NCI-H1436 (cell line): ENCODE measurements around the gene GBX2.
"Not testable (repeated sequence)": the region's sequence is repeated elsewhere in the genome, so short reads cannot be mapped to it uniquely, and the experiment has no call there.

ENCODE experiments used
- DNase-seq: peaks from one replicate; lab custom pipeline; 2025; lab: John Stamatoyannopoulos, UW

Gene GBX2

DNA sequence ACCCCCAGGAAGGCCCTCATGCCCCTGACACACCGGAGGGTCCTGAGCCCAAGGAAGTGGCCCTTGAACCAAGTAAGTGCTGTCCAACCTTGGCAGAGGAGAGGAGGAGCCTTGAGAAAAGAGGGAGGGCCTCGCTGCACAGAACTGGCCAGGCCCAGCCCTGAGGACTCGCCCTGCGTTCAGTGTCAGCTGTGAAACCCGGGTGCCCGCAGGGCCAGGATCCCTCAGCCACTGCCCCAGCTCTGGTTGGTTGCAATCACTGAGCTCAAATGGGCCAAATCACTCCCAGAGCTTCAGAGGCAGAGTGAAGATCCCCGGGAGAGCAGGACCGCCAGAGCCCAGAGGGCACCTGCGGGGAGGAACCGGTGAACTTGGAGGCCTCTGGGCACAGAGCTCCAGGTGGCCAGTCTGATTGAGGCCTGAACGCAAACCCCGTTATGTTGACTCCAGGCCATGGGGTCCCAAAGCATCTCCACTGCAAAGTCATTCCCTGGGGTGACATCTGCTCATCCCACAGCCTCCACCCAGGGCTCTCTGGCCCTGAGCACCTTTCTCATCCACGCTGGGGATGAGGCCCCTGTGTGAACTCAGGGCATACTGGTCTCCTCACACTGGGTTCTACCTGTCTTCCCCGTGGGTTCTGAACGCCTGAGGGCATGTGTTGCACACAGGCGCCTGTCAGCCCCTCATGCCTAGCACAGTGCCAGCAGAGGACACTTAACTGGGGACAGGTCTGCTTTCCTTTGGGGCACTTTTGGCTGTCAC, 11.9 kb downstream of the GBX2 start:
- DNase-seq = no peak

DNA sequence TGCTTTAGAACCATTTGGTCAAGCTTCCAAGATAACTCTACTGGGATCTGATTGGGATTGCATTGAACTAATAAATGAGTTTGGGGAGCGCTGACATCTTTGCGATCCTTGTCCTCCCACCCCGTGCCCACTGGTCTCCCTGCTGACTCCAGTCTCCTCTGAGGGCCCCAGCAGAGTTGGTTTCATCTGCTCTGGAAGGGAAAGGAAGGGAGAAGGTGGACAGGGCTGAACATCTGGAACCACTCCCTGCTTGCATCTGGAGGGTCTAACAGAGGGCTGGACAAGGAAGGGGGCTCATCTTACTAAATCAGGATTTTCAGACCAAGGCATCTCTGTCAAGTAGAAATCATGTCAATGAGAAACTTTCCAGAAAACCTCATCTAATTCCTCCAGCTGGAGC, 12.8 kb downstream of the GBX2 start:
- no peak for DNase-seq

DNA sequence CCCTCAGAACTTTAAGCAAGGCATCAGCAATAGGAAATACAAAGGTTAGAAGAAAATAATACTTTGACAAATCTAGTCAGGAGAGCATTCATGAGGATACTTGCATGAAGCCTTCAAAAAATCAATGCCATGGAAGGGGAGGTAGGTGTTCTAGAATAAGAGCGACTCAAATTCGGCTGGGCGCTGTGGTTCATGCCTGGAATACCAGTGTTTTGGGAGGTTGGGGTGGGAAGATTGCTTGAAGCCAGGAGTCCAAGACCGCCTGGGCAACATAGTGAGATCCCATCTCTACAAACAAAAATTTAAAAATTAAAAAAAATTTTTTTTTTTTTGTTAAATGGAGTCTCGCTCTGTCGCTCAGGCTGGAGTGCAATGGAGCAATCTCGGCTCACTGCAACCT, 21.8 kb downstream of the GBX2 start:
- no peak for DNase-seq

DNA sequence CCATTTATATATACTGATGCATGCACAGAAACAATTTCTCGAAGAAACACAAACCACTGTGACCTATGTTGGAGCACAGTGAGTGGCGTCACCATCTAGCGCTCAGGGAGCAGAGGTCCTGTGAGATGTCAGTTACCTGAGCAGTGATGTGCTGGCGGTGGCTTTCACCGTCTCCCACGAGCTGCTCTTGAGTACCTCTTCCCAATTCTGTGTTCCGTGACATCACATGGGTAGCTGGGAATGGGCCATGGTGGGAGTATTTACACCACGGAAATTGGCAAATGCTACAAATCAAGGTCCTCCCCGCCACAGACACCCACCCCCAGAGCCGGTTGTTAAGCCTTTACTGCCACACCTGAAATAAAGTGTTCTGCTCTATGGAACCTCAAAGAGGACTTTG, 24.4 kb downstream of the GBX2 start:
- no peak for DNase-seq

DNA sequence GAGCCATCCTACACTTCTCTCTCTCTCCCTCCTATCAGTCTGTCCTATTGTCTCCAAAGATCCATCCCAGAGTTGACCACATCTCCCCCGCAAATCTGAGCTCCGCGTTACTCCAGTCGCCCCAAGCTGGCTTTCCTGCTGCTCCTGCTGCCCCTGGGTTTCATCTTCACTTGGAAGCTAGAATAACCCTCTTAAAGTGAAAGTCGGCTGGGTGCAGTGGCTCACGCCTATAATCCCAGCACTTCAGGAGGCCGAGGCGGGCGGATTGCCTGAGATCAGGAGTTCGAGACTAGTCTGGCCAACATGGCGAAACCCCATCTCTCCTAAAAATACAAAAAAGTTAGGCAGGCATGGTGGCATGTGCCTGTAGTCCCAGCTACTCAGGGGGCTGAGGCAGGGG, 26.6 kb downstream of the GBX2 start:
- not testable (repeated sequence) for DNase-seq

DNA sequence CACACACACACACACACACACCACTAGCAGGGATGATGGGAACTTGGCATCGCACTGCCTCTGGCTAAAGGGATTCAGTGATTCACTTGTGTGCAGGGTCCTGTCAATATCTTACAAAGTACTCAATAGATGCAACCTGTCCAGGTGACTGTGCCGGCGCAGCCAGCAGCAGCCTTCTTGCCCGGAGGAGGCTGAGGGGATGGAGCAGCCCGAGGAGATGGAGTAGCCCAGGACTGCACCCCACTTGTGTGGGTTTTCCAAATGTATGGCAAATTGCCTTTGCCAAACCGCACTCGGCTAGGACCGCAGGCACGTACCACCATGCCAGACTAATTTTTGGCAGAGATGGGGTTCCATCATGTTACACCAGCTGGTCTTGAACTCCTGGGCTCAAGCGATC, 31.1 kb downstream of the GBX2 start:
- no peak for DNase-seq

DNA sequence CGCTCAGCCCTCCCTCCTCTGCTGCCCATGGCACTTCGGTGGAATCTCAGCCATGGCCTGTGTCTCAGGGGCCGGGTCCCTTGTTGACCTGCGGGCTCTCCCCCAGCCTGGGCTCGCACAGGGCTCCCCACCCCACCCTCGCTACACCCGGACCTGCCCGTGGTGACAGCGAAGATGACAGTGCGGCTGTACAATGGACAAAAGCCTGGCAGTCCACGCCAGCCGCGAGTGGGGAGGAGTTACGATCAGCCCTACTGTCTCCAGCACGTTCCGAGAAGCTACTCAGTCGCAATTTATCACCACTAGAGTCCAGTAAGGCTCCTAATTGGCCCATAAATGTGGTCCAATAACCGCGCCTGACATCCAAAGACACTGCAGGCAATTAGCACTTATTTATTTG, 31.6 kb downstream of the GBX2 start:
- no peak for DNase-seq

DNA sequence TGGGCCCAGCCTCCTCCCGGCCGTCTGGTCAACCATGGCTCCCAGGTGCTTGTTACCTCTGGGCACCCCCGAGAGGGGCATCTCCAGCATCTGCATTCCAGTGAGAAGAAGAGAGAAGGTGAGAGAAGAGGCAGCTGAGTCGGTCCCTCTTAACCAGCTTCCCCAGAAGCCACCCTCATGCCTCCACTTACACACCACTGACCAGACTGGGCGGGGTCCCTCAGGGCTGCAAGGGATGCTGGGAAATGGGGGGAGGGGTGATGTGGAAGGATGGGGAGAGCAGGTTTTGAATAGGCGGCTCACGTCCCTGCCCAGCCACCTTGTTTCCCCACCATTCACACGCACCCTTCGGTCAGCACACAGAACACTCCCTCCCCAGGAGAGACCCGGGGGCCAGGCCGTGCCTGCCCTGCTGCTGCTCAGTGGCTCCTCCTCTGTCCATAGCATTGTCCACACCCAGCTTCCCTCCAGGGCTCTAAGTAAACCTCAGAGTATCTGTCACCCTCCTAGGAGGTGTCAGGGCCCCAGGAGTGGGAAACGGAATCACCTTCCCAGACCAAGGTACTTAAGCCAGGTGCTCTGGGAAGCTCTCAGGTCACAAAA, 34.7 kb downstream of the GBX2 start:
- DNase-seq = no peak

DNA sequence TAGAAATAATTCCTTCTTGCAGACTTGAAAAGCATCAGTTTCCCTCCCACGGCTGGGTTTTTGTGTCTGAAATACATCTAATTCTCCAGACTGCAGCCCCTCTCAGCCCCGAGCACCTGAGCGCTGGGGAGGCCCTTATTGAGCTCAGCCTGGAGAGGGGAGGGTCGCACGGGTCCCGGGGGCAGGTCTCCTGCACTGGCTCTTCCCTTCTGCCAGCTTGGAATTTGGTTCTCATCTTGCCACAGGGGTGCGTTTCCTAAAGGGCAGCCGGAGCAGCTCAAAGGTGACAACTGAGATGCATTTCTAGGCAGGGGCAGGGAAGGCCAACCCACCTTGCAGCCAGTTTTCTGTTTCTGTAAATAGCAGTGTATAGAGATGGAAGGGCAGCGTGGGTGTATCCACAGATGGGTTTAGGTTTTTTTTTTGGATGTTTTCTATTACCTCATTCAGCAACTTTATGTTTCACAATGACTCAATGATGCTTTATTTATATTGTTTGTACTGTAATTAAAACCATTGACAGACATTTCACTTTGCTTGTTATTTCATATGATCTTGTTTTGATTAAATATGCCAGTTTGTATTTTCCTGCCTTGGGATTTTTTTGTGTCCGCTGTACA, 37.0 kb downstream of the GBX2 start:
- DNase-seq = no peak

DNA sequence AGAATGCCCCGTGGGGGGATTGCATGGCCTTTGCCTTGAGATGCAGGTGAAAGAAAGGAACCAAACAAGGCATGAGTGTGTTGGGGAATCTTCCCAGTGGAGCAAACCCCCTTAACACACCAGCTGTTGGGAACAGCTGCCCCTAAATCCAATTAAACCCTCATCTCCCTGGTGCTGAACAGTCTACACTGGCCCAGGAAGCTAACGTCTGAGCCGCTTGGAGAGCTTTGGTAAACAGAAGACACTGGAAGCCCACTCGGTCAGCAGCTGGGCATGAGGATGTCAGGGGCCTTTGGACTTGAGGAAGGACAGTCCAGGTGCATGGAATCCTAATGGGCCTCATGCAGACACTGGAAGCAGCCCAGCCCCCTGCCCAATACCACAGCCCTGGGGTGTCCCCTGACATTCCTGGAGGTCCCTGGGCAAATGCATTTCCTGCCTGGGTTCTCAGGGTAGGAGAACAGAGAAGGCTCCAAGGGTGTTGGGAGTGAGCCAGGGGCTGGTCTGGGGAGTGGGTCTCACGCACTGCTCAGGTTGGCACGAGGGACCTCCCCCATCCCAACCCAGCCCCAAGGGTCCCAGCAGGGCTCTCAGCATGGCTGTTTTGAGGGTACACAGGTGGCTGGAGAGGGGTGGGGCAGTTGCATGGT, 37.7 kb downstream of the GBX2 start:
- DNase-seq = no peak

DNA sequence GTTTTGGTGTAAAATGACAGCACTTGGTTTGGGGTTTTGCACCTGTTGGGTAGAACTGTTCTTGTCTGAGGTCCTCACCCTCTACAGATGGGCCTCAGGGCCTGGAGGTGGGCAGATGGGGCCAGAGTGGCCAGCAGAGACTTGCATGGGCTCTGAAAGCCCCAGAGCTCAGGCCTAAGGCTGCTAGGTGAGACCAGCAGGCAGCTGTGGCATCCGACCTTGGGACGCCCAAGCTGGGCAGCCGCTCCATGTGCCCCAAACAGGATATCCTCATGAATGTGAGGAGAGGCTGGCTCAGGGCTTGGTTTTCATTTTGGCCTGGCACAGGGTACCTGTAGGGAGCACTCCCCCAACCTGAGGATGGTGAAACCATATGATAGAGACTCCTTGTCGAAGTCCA, 38.3 kb downstream of the GBX2 start:
- DNase-seq = no peak

DNA sequence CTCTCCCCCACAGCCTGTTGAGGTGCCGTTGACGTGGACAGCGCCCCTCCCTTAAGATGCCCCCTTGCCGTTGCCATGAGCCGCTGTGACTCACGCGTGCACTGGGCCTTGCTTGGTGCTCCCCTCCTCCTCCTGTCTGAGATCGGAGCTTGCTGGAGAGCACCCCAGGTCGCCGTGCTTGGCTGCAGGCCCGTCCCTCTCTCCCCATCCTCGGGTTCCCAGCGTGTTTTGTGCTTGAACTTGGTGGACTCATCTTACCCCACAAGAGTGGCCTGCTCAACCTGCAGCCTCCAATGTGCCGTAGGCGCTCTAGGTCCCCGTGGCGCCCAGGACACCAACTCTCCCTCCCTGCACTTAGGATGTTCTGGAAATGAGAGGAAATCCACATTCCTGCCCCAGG, 39.9 kb downstream of the GBX2 start:
- DNase-seq = no peak

DNA sequence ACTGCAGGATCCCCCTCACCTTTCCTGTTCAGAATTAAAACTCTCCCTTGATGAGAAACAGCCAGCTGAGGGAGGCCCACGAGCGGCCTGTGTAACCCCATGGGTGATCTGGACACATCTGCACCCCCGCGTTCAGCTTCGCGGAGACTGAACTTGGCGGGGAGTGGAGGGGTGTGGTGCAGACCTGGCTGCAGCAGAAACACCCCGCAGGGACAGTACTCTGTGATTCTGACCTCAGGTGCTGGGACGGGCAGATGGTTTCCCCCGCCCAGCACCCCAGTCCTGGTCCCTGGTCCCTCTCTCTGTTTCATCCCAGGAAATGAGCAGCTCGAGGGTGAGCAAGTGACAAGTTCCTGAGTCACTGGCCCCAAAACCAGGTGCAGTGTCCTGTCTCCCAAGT, 41.2 kb downstream of the GBX2 start:
- no peak for DNase-seq

DNA sequence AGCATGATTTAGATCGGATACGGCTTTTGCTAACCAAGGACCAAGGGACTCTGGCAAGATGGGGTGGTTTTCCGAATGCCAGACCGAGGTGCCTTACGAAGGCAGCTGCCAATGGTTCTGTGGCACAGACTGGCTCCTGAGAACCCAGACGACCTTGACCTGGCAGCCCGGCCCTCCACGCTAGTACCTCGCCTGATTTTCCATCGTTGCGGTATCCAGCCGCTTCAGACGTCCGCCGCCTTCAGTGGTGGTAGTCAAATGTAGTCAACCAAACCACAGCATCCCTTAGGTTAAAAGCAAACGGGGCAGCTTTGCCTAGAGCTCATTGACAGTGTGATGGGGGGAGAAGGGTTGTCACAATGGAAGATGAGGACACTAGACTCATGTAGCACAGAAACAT, 42.6 kb downstream of the GBX2 start:
- no peak for DNase-seq

DNA sequence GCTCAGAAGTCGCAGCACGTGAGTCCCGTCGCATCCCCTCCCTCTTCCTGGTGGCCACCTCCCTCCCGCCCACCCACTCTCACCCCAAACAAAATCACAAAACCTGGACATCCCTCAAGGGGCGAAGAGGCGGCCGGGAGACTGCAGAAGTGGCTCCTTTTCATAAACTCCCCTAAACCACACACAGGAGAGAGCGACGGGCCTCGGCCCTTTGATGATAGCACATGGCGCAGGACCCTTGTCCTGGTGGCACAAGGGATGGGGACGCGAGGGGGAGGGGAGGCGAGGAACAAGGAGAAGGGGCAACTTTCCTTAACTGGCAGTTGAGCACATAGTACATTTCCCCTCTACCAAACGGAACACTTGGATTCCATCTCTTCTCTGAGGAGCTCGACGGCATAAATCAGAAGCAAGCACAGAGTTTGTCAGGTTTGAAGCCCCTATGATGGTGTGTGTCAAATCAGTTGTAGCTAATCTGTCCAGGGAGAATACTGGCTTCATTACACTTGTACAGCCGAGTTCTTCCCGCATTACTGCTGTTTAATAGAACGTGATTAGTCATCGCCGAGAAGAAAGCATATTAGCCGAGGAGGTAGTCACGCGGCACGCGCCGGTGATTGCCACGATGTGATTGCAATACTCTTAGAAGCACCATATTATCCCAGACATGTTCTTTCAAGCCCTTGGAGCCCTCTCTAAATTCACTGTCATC, 43.8 kb downstream of the GBX2 start:
- no peak for DNase-seq

DNA sequence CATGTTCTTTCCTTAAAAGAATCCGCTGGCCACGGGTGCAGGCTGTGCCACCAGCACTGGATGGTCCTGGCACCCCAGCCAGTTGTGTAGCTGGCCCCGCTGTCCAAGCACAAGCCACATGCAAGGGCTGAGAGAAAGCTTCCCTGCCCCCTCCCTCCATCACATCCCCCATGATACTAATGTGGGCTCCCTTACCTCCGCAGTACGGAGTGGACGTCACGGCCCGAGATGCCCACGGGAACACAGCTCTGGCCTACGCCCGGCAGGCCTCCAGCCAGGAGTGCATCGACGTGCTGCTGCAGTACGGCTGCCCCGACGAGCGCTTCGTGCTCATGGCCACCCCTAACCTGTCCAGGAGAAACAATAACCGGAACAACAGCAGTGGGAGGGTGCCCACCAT, 44.5 kb downstream of the GBX2 start:
- no peak for DNase-seq

DNA sequence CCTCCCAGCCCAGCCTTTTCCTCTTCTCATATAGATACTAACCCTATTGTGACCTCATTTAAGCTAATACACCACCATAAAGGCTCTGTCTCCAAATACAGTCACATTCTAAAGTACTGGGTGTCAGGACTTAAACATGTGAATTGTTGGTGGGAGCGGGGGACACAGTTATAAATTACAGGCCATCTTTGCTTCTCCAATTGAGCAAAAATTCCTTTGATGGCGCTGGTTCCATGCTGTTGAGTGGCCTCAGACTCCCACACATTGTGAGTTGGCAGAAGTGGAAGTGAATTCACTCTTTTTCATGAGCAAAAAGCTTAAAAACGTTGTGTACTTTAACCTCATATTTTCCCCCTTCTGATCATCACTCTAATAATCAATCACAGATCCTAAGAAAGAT, 46.0 kb downstream of the GBX2 start:
- no peak for DNase-seq

DNA sequence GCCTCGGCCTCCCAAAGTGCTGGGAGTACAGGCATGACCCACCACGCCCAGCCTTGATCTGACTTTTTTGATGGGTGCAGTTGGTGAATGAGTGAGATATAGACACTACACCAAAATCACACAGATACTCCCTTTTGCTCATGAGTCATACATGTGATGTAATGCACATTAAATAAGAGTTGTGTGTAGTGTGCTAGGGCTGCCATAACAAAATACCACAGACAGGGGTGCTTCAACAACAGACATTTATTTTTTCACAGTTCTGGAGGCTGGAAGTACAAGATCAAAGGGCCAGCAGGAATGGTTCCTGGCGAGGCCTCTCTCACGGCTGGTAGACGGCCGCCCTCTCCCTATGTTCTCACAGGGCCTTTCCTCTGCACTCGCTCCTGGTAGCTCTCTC, 46.6 kb downstream of the GBX2 start:
- no peak for DNase-seq

DNA sequence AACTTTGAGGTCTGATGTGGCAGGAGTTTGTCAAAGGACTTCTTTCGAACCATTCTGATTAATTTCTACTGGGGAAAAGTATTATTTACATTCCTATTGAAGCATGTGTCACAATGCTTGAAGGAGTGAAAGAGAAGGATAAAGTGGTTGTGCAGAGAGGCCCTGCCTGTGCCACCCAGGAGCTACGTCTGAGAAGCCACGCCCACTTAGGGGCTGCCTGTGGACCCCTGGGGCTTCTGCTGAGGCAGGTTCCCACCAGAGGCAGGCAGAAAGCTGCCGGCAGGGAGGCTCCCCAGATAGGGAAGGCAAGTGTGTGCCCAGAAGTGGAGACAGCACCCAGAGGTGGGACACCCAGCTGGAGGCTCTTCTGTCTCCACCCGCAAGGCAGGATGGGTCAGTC, 47.4 kb downstream of the GBX2 start:
- no peak for DNase-seq

DNA sequence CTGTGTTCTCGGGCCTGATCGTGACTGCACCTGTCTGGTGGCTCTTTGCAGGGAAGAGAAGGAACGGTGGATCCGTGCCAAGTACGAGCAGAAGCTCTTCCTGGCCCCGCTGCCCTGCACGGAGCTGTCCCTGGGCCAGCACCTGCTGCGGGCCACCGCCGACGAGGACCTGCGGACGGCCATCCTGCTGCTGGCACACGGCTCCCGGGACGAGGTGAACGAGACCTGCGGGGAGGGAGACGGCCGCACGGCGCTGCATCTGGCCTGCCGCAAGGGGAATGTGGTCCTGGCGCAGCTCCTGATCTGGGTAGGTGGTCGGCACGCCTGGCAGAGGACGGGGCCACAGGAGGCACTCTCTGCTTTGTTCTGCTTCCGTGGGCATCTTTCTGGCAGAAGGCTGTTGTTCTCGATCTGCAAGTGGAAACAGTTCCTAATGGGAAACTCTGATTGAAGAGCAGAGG, 48.0 kb downstream of the GBX2 start:
- DNase-seq = no peak

DNA sequence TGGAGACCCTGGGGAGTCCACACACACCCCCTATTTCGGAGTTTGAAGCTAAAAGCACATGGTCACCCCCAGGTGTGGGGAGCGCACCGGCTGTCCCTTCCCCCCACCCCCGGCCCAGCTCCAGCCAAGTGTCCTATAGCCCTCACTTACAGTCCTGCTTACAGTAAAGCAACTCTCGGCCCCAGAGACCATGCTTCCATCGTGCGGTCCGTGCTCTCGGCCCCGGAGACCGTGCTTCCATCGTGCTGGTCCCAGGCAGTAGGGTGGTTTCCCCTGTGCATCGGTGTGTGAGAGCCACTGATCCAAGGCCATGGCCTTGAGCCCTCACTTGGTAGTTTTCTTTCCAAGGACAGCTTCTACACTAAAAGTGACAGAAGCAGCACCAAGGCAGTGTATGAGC, 48.7 kb downstream of the GBX2 start:
- DNase-seq = no peak

DNA sequence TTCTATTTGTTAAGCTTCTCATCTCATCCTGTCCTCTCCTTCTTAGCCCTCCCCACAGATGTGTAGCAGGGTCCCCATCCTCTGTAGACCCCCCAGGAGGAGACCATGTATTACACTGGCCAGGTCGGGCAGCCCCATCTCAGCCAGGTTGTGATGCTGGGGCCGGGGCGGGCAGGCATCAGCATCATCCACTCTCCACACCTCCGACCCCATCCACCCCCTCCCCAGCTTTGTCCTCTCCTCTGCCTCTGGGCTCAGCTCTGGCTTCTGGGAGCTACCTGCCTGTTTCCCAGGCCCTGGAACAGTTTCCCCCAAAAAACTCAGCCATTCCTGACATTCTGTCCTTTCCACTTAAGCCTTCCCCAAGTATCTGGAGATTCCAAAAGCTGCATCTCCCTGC, 49.2 kb downstream of the GBX2 start:
- no peak for DNase-seq
